Heart right ventricle (tissue), 16 donors: ENCODE data around the gene MAGI2. TPM values are rescaled to one million over a fixed set of nuclear protein-coding genes. Genes with fewer than 3 reads are reported as not detected.

Source experiments
- ATAC-seq, 8 donors: fragments of 200-7000 bp; cut with Tn5 transposase; one replicate each; pipeline ENCODE4 v1.9.1; 2020; ENCODE audit warnings: mild to moderate bottlenecking in 8 of 8, moderate library complexity in 8 of 8, moderate number of reproducible peaks in 1 of 8
- DNase-seq, 2 donors: peaks; one replicate each; pipeline ENCODE4 v3.0.0-alpha.2; 2020
- H3K27ac ChIP-seq, 10 donors: fragments of 200-600 bp; sonication (generic) in 2 of 10; one replicate each; pipeline versions ENCODE4 v1.5.0 to v1.8.0; 2020 to 2022; ENCODE audit warnings: mild to moderate bottlenecking in 3 of 10
- H3K27me3 ChIP-seq, 7 donors: fragments of 200-600 bp; one replicate each; pipeline ENCODE4 v1.8.0; 2021 to 2022; ENCODE audit warnings: mild to moderate bottlenecking in 2 of 7
- H3K36me3 ChIP-seq, 9 donors: fragments of 200-600 bp; sonication (generic) in 1 of 9; one replicate each; pipeline versions ENCODE4 v1.5.0 to v1.8.0; 2020 to 2022; ENCODE audit warnings: mild to moderate bottlenecking in 2 of 9
- H3K4me1 ChIP-seq, 9 donors: fragments of 200-600 bp; sonication (generic) in 1 of 9; one replicate each; pipeline versions ENCODE4 v1.5.0 to v1.8.0; 2020 to 2022; ENCODE audit warnings: mild to moderate bottlenecking in 4 of 9
- H3K4me3 ChIP-seq, 10 donors: fragments of 200-600 bp; sonication (generic) in 2 of 10; one replicate each; pipeline versions ENCODE4 v1.5.0 to v1.8.0; 2020 to 2022; ENCODE audit warnings: mild to moderate bottlenecking in 7 of 10, moderate library complexity in 2 of 10
- H3K9me3 ChIP-seq, 11 donors: fragments of 200-600 bp in 10 of 11; sonication (generic) in 2 of 11; one replicate each; pipeline versions ENCODE4 v1.5.0 to v1.8.0; 2013 to 2022; ENCODE audit warnings: mild to moderate bottlenecking in 2 of 11, control low read depth in 1 of 11, moderate library complexity in 1 of 11
- CTCF ChIP-seq, 9 donors: fragments of 200-600 bp; sonication (generic) in 2 of 9; IDR thresholded peaks; one replicate each; pipeline versions ENCODE4 v1.5.0 to v1.8.0; 2021 to 2022; ENCODE audit warnings: antibody characterized with exemption in 9 of 9, mild to moderate bottlenecking in 5 of 9, moderate library complexity in 1 of 9
- WGBS, 2 donors: extraction: QIAGEN DNeasy Blood & Tissue Kit; methylation state at CpG; one replicate each; pipeline ENCODE4 v1.1.7; 2013; ENCODE audit warnings: inconsistent platforms in 1 of 2; 5-methylcytosine and 5-hydroxymethylcytosine counted together
- intact Hi-C, 10 donors: fragments of 100-400 bp; cut with DNase I; formaldehyde crosslinking; loops; one replicate each; pipeline versions ENCODE4 v1.11.1 to v1.14.2; 2022
- polyA plus RNA-seq, 2 donors: library from polyadenylated mRNA; stranded (reverse); fragments of 200-250 nt; gene quantifications; one replicate each; pipeline ENCODE4 v1.2.3, GENCODE V29; 2013
- total RNA-seq, 10 donors: library from RNA; stranded (reverse); fragmentation: NEBNext Ultra II Directional in 3 of 10; extraction: Animal tissue kit (Norgen Biotek cat#: 25700) in 3 of 10; gene quantifications; one replicate each; pipeline versions ENCODE4 v1.2.1 to v1.2.4, GENCODE V29; 2021 to 2023
- donor health status: Arrhythmogenic right ventricular cardiomyopathy.
- donor health status: ischemic (EF 13 %, LVEDD 7.1; RV severe dilation, severe dysfunction).
- donor health status: healthy with polysubstance abuse.
- donor health status: DM: no; HTN: yes; CAD: no.
- donor health status: DM: no; HTN: no; CAD: no.
- donor health status: ischemic (EF 25% LVEDD 6.9; RV normal size, moderate dysfunction).
- donor health status: ischemic (EF 25% LVEDD 5.7; RV mildly dilated, moderate dysfunction).
- donor health status: healthy.
- donor health status: DM: yes; HTN: yes; CAD: no.
- donor health status: Ischemic cardiomyopathy.
- donor health status: ischemic (EF 35%, LVEDD 5.7; RV mildly dilated, moderate dysfunction).
- donor health status: nonischemic (EF 11% LVEDD 7.7; RV severe dilation, severe dysfunction).
- donor health status: DM: yes; HTN: yes; CAD: no.
- donor health status: PGD.
- donor health status: ischemic (EF 29% LVEDD 5.4; RV normal size, mild dysfunction).
- donor health status: nonischemic (EF 23%, LVEDD 6.1; RV moderate dilation, normal function).

Gene MAGI2
- total and polyA plus RNA-seq, 12 donors, result 0.83 to 6.0 (median 4.1) TPM

DNA sequence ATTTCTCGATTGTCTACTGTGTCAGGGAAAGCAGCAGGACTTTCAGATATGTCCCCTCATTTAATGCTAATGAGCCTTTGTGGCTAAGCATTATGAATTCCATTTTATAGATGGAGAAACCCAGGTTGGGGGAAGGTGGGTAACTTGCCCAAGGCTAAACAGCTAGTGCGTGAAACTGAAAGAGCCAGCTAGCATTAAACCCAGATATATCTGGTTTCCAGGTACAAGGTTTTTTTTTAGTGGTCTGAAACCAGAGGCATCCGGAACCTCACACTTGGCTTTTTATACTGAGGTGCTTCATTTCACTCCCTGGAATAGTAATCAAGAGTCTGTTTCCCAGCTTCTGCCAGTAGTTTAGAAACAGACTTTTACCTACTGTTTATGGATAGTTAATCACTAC, 960.1 kb downstream of the MAGI2 start:
- TF ChIP-seq CTCF (IDR thresholded peaks at IDR 0.05), result no peak
- ATAC-seq, result no peak
- no peaks in the 10 kb centered on the region for H3K9me3 ChIP-seq
- no peaks in the 10 kb centered on the region for H3K4me1 ChIP-seq
- 73 to 77% methylated on average over 3 of the region's 3 CpGs for WGBS, 2 donors
- H3K27ac ChIP-seq, result no peak overlapping the region
- H3K27me3 ChIP-seq, result no peaks in the 10 kb centered on the region
- H3K4me3 ChIP-seq, result no peak overlapping the region
- no peaks in the 10 kb centered on the region for H3K36me3 ChIP-seq
- no peak for DNase-seq
- intact Hi-C loops, result no loop called here

- H3K4me1 ChIP-seq, result no peaks in the 10 kb centered on the region
- H3K36me3 ChIP-seq, result no peaks in the 10 kb centered on the region
- ATAC-seq, result no peak
- WGBS, 2 donors, result 87 to 98% methylated on average over 1 of the region's 1 CpG
- no peak for DNase-seq
- no peak for TF ChIP-seq CTCF (IDR thresholded peaks at IDR 0.05)
- H3K27me3 ChIP-seq, result no peaks in the 10 kb centered on the region
- H3K9me3 ChIP-seq, result no peaks in the 10 kb centered on the region
- H3K27ac ChIP-seq, result no peak overlapping the region
- no peak overlapping the region for H3K4me3 ChIP-seq
- intact Hi-C loops, result no loop called here
Measured at GRCh38 chr7:78492146-78492545, 961.3 kb downstream of the MAGI2 start.

- ATAC-seq, result no peak
- TF ChIP-seq CTCF (IDR thresholded peaks at IDR 0.05), result no peak
- H3K27ac ChIP-seq, result no peak overlapping the region
- no peak for DNase-seq
- intact Hi-C loops, result no loop called here
- H3K9me3 ChIP-seq, result no peaks in the 10 kb centered on the region
- H3K36me3 ChIP-seq, result no peaks in the 10 kb centered on the region
- no peaks in the 10 kb centered on the region for H3K4me1 ChIP-seq
- H3K27me3 ChIP-seq, result no peaks in the 10 kb centered on the region
- no peak overlapping the region for H3K4me3 ChIP-seq
Measured at GRCh38 chr7:78490524-78490923, 962.9 kb downstream of the MAGI2 start.

DNA sequence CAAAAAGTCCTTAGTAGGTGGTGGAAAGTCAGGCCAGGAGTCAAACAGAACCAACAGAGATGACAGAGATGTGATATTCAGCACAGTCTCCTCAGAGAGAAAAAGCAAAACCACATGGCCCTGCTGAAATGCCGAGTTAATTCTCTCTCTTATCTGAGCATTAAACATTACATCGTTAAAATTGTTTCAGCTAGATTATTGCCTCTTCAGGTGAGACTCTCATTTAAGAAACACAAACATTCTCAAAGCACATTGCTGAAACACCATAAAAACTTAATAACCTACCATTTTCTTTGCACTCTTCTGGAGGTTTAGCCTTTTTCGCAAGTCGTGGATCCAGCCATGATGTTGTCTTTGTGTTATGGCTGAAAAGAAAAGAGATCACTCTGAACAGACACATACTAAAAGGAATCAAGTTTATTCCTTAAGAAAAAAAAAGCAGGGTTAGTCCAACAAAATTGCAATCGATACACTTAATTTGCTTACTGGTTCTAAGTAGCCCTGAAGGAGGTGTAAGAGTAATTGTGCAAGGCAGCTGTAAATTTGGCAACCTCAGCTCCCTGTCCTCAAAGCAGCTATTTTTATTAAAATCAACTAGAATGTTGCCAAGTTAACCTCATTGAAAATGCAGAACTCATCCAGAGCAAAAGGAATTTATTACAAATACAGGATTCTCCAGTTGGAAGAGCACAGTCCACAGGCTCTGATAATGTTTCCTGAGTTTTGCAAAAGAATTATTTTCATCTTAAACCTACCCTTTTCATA, 963.8 kb downstream of the MAGI2 start:
- no peak for TF ChIP-seq CTCF (IDR thresholded peaks at IDR 0.05)
- DNase-seq, result no peak
- intact Hi-C loops, result no loop called here
- H3K36me3 ChIP-seq, result no peaks in the 10 kb centered on the region
- no peaks in the 10 kb centered on the region for H3K4me1 ChIP-seq
- no peaks in the 10 kb centered on the region for H3K9me3 ChIP-seq
- ATAC-seq, result no peak
- no peaks in the 10 kb centered on the region for H3K27me3 ChIP-seq
- H3K4me3 ChIP-seq, result peak overlapping the region in 4 of 10 donors; percentile 5 to 30 (median 14)
- 53 to 54% methylated on average over 5 of the region's 5 CpGs for WGBS, 2 donors
- H3K27ac ChIP-seq, result no peak overlapping the region
